ENCODE results near the gene CPE.

Gene CPE

DNA sequence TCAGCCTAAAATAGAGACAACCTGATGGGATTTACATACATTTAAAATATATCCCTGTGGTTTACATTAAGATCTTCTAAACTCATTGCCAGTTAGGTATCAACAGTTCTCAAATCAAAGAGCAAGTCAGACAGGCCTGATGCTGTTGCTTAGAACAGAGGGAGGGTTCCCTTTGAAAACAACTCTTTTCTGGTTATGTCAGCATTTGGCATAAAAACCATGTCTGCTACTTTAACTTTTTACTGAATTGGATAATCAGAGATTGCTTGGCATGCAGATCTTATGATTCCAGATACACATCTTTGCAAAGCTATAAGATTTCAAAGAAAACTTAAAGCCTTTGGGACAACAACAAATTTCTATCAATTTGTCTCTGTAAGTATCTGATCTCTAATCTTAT, 140.8 kb downstream of the CPE start:
- H3K4me3 ChIP-seq (ENCODE audit: low read depth, low read length): no peak overlapping the region
- DNase-seq (ENCODE audit: low read depth): no peak
- TF ChIP-seq, protein P1, sequence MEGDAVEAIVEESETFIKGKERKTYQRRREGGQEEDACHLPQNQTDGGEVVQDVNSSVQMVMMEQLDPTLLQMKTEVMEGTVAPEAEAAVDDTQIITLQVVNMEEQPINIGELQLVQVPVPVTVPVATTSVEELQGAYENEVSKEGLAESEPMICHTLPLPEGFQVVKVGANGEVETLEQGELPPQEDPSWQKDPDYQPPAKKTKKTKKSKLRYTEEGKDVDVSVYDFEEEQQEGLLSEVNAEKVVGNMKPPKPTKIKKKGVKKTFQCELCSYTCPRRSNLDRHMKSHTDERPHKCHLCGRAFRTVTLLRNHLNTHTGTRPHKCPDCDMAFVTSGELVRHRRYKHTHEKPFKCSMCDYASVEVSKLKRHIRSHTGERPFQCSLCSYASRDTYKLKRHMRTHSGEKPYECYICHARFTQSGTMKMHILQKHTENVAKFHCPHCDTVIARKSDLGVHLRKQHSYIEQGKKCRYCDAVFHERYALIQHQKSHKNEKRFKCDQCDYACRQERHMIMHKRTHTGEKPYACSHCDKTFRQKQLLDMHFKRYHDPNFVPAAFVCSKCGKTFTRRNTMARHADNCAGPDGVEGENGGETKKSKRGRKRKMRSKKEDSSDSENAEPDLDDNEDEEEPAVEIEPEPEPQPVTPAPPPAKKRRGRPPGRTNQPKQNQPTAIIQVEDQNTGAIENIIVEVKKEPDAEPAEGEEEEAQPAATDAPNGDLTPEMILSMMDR (IDR thresholded peaks at IDR 0.05; ENCODE audit: insufficient read depth, low read depth, low read length, missing control alignments): no peak

DNA sequence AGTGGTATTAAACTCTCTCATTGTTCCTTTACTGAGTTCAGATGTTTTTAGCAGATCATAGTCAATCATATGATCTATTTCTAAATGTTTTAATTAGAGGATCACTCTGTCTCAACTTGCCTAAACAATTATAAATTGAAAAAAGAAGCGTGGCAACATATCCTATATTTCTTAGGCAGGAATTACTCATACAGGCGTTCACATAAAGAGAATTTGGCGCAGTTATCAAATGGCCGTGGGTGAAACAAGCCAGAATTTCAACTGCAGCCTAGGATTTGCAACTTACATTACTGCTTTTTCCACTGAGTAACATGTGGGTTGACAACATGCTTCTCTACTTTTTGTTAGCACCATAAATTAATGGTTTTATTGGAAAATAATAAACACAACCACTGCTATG, 141.3 kb downstream of the CPE start:
- DNase-seq (ENCODE audit: low read depth): no peak
- TF ChIP-seq, protein P1 (IDR thresholded peaks at IDR 0.05; ENCODE audit: insufficient read depth, low read depth, low read length, missing control alignments): no peak
- H3K4me3 ChIP-seq (ENCODE audit: low read depth, low read length): no peak overlapping the region

DNA sequence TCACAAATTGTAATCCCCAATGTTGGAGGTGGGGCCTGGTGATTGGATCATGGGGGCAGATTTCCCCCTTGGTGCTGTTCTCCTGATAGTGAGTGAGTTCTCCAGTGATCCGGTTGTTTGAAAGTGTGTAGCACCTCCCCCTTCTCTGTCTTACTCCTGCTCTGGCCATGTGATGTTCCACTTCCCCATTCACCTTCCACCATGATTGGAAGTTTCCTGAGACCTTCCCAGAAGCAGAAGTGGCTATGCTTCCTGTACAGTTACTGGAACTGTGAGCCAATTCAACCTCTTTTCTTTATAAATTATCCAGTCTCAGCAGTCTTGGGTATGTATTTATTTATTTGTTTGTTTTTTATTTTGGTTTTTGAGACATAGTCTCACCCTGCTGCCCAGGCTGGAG, 143.2 kb downstream of the CPE start:
- no peak for DNase-seq (ENCODE audit: low read depth)
- TF ChIP-seq, protein P1 (IDR thresholded peaks at IDR 0.05; ENCODE audit: insufficient read depth, low read depth, low read length, missing control alignments): no peak
- no peak overlapping the region for H3K4me3 ChIP-seq (ENCODE audit: low read depth, low read length)

DNA sequence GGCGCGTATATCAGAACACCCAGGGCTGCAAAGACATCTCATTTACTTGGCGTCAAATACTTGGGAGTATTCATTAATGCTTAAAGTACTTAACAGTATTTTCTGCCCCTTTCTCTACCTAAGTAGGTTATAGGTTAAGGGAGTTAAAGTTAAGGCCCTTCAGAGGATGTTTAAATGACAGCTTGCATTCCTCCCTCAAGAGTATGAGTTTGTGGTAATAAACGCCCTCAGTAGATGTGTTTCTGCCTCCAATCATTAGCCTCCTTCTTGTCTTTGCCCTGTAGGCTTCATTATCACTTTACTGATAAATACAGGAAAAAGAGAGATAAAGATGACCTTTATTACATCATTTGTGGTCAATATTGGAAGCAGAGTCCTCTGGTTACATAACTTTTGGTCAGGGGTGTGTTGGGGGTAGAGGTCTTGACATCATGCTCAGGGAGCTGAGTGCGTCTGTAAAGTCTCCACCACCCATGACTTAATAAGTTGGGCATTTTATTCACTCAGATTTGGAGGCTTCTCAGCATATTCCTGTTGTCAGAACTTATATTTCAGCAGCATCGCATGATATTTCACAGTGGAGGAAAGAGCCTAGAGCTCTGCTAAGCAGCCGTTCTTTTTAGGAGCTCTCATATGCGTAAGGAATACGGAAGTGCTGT, 145.9 kb downstream of the CPE start:
- no peak overlapping the region for H3K4me3 ChIP-seq (ENCODE audit: low read depth, low read length)
- DNase-seq (ENCODE audit: low read depth): no peak
- TF ChIP-seq, protein P1 (IDR thresholded peaks at IDR 0.05; ENCODE audit: insufficient read depth, low read depth, low read length, missing control alignments): no peak

GRCh38 chr4:165532976-165533375, 154.2 kb downstream of the CPE start:
- TF ChIP-seq, protein P1 (IDR thresholded peaks at IDR 0.05; ENCODE audit: insufficient read depth, low read depth, low read length, missing control alignments): no peak
- DNase-seq (ENCODE audit: low read depth): no peak
- H3K4me3 ChIP-seq (ENCODE audit: low read depth, low read length): no peak overlapping the region

DNA sequence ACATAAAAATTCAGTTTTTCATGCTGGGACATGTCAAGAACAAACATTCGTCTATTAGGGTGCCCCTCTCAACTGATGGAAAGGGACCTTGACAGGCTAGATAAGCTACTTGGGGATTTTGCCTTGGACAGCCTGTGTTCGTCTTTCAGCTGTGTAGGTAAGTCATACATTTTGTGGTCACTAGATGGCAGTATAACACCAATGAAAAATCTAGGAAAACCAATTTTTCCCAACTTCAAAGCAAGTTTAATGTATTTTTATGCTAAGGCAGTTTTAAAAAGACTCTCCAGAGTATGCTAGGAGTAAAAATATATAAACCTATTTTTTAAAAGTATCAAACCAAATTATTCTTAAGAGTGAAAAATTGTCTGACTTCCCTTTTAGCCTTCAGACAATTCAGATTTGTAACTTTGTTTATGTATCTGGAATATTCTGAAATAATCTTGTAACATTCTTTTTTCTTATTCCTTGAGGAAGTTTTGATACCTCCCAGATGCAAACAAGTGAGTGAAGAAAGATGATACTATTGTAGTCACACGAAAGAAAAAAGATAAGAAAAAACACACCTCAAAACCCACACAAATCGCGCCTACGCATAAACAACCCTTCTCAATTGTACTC, 158.3 kb downstream of the CPE start:
- TF ChIP-seq, protein P1 (IDR thresholded peaks at IDR 0.05; ENCODE audit: insufficient read depth, low read depth, low read length, missing control alignments): peak; percentile 49
- DNase-seq (ENCODE audit: low read depth): peak; percentile 50
- H3K4me3 ChIP-seq (ENCODE audit: low read depth, low read length): no peak overlapping the region

GRCh38 chr4:165539801-165540200, 161.0 kb downstream of the CPE start:
- TF ChIP-seq, protein P1 (IDR thresholded peaks at IDR 0.05; ENCODE audit: insufficient read depth, low read depth, low read length, missing control alignments): no peak
- no peak for DNase-seq (ENCODE audit: low read depth)
- no peak overlapping the region for H3K4me3 ChIP-seq (ENCODE audit: low read depth, low read length)

All from GM12865 (cell line).